ENCODE results near the gene ARHGAP5.

Gene ARHGAP5

DNA sequence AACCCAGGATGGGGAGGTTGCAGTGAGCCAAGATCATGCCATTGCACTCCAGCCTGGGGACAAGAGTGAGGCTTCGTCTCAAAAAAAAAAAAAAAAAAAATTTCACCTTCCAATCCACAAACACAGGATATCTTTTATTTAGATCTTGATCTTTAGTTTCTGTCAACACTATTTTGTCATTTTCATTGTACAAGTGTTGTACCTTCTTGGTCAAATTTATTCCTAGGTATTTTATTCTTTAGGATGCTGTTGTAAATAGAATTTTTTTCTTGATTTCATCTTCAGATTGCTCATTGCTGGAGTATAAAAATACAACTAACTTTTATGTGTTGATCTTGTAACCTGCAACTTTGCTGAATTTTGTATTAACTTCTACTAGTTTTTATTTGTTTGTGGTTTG, 60.8 kb downstream of the ARHGAP5 start:
- TF ChIP-seq, protein P1, sequence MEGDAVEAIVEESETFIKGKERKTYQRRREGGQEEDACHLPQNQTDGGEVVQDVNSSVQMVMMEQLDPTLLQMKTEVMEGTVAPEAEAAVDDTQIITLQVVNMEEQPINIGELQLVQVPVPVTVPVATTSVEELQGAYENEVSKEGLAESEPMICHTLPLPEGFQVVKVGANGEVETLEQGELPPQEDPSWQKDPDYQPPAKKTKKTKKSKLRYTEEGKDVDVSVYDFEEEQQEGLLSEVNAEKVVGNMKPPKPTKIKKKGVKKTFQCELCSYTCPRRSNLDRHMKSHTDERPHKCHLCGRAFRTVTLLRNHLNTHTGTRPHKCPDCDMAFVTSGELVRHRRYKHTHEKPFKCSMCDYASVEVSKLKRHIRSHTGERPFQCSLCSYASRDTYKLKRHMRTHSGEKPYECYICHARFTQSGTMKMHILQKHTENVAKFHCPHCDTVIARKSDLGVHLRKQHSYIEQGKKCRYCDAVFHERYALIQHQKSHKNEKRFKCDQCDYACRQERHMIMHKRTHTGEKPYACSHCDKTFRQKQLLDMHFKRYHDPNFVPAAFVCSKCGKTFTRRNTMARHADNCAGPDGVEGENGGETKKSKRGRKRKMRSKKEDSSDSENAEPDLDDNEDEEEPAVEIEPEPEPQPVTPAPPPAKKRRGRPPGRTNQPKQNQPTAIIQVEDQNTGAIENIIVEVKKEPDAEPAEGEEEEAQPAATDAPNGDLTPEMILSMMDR (IDR thresholded peaks at IDR 0.05): no peak
- Mint-ChIP-seq H3K9me3 (peaks cover 92% of the 10 kb centered on the region), H3K27ac (no peak overlapping the region), H3K27me3 (ENCODE audit: low read depth, poor library complexity) (peaks cover 3% of the 10 kb centered on the region), H3K4me3 (no peak overlapping the region), H3K36me3 (ENCODE audit: low read depth) (peaks cover 100% of the 10 kb centered on the region), H3K4me1 (no peaks in the 10 kb centered on the region)
- no peak for DNase-seq

DNA sequence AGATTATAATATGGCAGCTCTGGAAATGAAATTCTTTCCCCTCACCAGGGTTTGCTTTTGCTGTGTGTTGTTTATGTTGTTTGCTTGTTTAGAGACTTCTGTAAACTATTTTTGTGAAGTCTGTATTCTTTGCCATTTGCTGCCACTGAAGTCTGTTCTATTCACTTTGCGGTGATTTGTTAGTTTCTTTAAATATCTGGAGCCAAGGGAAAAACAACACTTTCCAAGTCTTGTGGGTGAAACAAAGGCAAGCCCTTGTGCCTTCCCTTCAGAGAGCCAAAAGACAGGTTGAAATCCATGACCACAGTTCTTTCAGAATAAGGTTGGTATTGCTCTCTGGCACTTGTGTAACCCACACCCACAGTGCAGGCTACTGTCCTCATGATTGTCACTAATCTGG, 65.2 kb downstream of the ARHGAP5 start:
- H3K36me3 Mint-ChIP-seq (ENCODE audit: low read depth): peaks cover 86% of the 10 kb centered on the region
- H3K4me3 Mint-ChIP-seq: no peak overlapping the region

DNA sequence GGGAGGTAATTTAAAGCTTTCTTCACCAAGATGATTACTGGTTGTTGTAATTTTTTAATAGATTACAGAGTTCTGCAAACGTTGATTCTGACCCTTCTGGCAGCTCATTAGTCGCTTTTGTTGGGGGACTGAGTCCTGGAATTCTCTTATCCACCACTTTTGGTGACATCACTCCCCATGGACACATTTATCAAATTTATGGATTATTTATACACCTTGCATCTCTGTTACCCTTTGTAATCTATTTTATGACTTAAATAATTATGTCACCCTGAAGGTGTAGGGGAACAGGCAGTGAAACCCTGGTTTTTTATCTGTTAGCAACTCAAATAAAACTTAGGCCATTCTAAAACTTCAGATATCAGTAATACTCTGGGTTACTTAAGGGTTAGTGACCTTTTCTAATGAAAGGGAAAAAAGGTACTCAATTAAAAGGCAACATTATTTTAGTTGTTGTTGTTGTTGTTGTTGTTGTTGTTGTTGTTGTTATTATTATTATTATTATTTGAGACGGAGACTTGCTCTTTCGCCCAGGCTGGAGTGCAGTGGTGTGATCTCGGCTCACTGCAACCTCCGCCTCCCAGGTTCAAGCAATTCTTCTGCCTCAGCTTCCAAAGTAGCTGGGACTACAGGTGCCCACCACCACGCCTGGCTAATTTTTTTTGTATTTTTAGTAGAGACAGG, 65.8 kb downstream of the ARHGAP5 start:
- Mint-ChIP-seq H3K9me3 (peaks cover 43% of the 10 kb centered on the region), H3K4me1 (no peaks in the 10 kb centered on the region), H3K27ac (no peak overlapping the region), H3K27me3 (ENCODE audit: low read depth, poor library complexity) (peaks cover 3% of the 10 kb centered on the region), H3K4me3 (no peak overlapping the region), H3K36me3 (ENCODE audit: low read depth) (peaks cover 80% of the 10 kb centered on the region)
- TF ChIP-seq, protein P1 (IDR thresholded peaks at IDR 0.05): no peak
- no peak for DNase-seq

More for the DNA sequence above, 65.2 kb downstream of the ARHGAP5 start:
- no peak overlapping the region for H3K27ac Mint-ChIP-seq
- no peaks in the 10 kb centered on the region for H3K4me1 Mint-ChIP-seq
- peaks cover 49% of the 10 kb centered on the region for H3K9me3 Mint-ChIP-seq
- TF ChIP-seq, protein P1 (IDR thresholded peaks at IDR 0.05): no peak
- DNase-seq: no peak
- H3K27me3 Mint-ChIP-seq (ENCODE audit: low read depth, poor library complexity): peaks cover 3% of the 10 kb centered on the region

DNA sequence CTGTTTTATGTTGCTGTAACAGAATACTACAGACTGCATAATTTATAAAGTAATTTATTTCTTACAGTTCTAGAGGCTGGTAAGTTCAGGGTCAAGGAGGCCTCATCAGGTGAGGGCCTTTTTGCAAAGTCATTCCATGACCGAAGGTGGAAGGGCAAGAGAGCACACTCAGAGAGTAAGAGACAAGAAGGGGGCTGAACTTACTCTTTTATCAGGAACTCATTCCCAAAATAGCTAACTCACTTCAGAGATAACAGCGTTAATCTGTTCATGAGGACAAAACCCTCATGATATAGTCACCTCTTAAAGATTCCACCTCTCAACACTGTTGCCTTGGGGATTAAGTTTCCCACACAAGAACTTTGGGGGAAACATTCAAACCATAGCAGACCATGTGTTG, 73.3 kb downstream of the ARHGAP5 start:
- no peaks in the 10 kb centered on the region for H3K27me3 Mint-ChIP-seq (ENCODE audit: low read depth, poor library complexity)
- DNase-seq: no peak
- H3K4me3 Mint-ChIP-seq: no peak overlapping the region
- TF ChIP-seq, protein P1 (IDR thresholded peaks at IDR 0.05): no peak
- H3K4me1 Mint-ChIP-seq: no peaks in the 10 kb centered on the region
- H3K36me3 Mint-ChIP-seq (ENCODE audit: low read depth): peaks cover 62% of the 10 kb centered on the region
- peak overlapping the region; percentile 90 for H3K27ac Mint-ChIP-seq
- H3K9me3 Mint-ChIP-seq: no peaks in the 10 kb centered on the region

DNA sequence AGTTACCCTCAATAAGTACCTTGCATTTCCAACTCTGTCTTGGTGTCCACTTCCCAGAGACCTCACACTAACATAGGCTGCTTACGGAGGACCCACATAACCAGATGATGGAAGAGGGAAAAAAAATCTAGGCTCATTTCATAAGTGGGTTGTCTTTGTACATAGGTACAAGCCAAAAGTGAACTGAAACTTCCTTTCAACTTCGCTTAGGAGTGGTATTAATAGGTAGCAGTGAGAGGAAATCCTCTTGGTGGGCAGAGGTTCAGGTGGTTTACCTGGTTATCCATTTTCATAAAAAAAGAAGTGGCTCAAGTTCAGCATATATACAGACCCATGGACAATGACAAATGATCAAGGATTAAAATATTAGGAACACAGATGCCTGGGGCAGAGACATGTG, 88.9 kb downstream of the ARHGAP5 start:
- Mint-ChIP-seq H3K4me3 (no peak overlapping the region), H3K36me3 (ENCODE audit: low read depth) (peaks cover 2% of the 10 kb centered on the region), H3K9me3 (peaks cover 15% of the 10 kb centered on the region), H3K27ac (no peak overlapping the region), H3K4me1 (no peaks in the 10 kb centered on the region), H3K27me3 (ENCODE audit: low read depth, poor library complexity) (peaks cover 7% of the 10 kb centered on the region)
- no peak for DNase-seq
- TF ChIP-seq, protein P1 (IDR thresholded peaks at IDR 0.05): no peak

DNA sequence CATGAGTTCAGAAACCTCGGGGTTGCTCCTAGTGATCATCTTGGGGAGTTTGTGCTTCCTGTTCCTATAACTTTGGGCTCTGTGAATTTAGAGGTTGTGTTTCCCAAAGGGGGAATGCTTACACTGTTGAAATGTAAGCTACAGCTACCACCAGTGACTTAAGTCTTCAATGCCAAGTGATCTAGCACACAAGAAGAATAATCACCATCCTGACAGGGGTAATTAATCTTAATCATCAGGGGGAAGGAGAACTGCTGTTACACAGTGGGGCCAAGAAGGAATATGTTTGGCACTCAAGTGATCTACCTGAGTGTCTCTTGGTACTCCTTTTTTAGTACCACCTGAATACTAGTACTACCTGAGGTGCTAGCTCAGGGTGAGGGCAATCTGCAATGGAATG, 89.8 kb downstream of the ARHGAP5 start:
- H3K4me1 Mint-ChIP-seq: no peaks in the 10 kb centered on the region

More for the DNA sequence above, 89.8 kb downstream of the ARHGAP5 start:
- TF ChIP-seq, protein P1 (IDR thresholded peaks at IDR 0.05): no peak
- DNase-seq: no peak
- Mint-ChIP-seq H3K27ac (no peak overlapping the region), H3K9me3 (peaks cover 12% of the 10 kb centered on the region), H3K4me3 (no peak overlapping the region), H3K27me3 (ENCODE audit: low read depth, poor library complexity) (peaks cover 8% of the 10 kb centered on the region), H3K36me3 (ENCODE audit: low read depth) (no peaks in the 10 kb centered on the region)
